ENCODE data around the gene DNAJB13. TPM values are rescaled to one million over a fixed set of nuclear protein-coding genes. Genes with fewer than 3 reads are reported as not detected.

DNAJB13 gene
- total and polyA plus RNA-seq, 2 of the 13 experiments (the other 11 are each of a cell fraction or from before 2014, with no cell fraction given), result 2.3 TPM; not detected in 1

- BruUV-seq (replicated peaks), result no TSS peak
- Histone ChIP-seq H3K4me2 (ENCODE audit: low read depth, low read length) (no peak overlapping the region), H3K27ac (ENCODE audit: extremely low read length, insufficient read depth, low read length) (no peak overlapping the region), H3K9me3 (ENCODE audit: low read length) (no peaks in the 10 kb centered on the region), H3K36me3 (replicated peaks in 1 of 2; ENCODE audit: control insufficient read depth in 1 of 2, insufficient read depth in 2 of 2, low read length in 2 of 2) (no peaks in the 10 kb centered on the region), H2AFZ (ENCODE audit: low read length) (no peak overlapping the region), H3K79me2 (ENCODE audit: insufficient read depth, low read length) (no peaks in the 10 kb centered on the region), H3K4me1 (ENCODE audit: insufficient read depth, low read length) (peaks cover 33% of the 10 kb centered on the region), H4K20me1 (ENCODE audit: insufficient read depth, low read length) (no peaks in the 10 kb centered on the region), H3K27me3 (ENCODE audit: control insufficient read depth in 1 of 2, insufficient read depth in 2 of 2, low read length in 2 of 2) (no peaks in the 10 kb centered on the region), H3K9ac (ENCODE audit: insufficient read depth, low read depth, low read length) (no peak overlapping the region), H3K4me3 (replicated peaks in 1 of 3; ENCODE audit: insufficient read depth in 1 of 3, low read depth in 2 of 3, low read length in 3 of 3) (no peak overlapping the region)
- DNase-seq (ENCODE audit: low spot score), result no peak
- POLR2A ChIA-PET, result interaction anchor here (1.6 kb wide), 1 partner anchor 16 kb away, joined by 4 read pairs; no protein-coding TSS in a partner anchor
- intact Hi-C loops (cut with micrococcal nuclease; ENCODE audit: unreplicated experiment) (no loop called here), in situ Hi-C loops (cut with HindIII; ENCODE audit: extremely low pct_ligation_motif_present, low pct_unique_long_range_greater_than_20kb) (no loop called here)
- WGBS (ENCODE audit: low lambda C conversion rate), result 88% methylated on average over 4 of the region's 4 CpGs
- FAIRE-seq, result no peak
- ATAC-seq, result no peak
- CTCF ChIA-PET (ENCODE audit: low intra/inter-chr PET ratio, low total read pairs), result no interaction called here
- TF ChIP-seq DNMT1 (CRISPR knock-in tag; IDR thresholded peaks at IDR 0.05), result no peak
- no peak for TF ChIP-seq HDAC2 (CRISPR knock-in tag; IDR thresholded peaks at IDR 0.05)
- TF ChIP-seq ZNF710 (CRISPR knock-in tag; IDR thresholded peaks at IDR 0.05; ENCODE audit: borderline replicate concordance), result no peak
- no peak for TF ChIP-seq ZNF446 (CRISPR knock-in tag; IDR thresholded peaks at IDR 0.05)
- TF ChIP-seq HBP1 (CRISPR knock-in tag; IDR thresholded peaks at IDR 0.05; ENCODE audit: low read depth), result no peak
Observed at GRCh38 chr11:74002832-74003231, 52.0 kb downstream of the DNAJB13 start.

Data from HepG2 (cell line).